ENCODE results near the gene GDE1. TPM values are rescaled to one million over a fixed set of nuclear protein-coding genes. Genes with fewer than 3 reads are reported as not detected.
"Not testable (repeated sequence)": the region's sequence is repeated elsewhere in the genome, so short reads cannot be mapped to it uniquely, and the experiment has no call there.

GDE1 gene
- total and polyA plus RNA-seq, 11 donors = 53.3 to 134 (median 95.4) TPM

- intact Hi-C loops (cut with DNase I) = no loop called here
- ATAC-seq (no peak), DNase-seq (no peak)
- WGBS, 4 donors = 92 to 99% (median 97%) methylated on average over 3 of the region's 3 CpGs
- no peaks in the 10 kb centered on the region for H3K4me1 ChIP-seq
- H3K27me3 ChIP-seq = no peaks in the 10 kb centered on the region
- H3K9me3 ChIP-seq = no peaks in the 10 kb centered on the region
- peaks cover 2 to 91% (median 77%) of the 10 kb centered on the region in 9 donors for H3K36me3 ChIP-seq
- no peak for TF ChIP-seq CTCF (IDR thresholded peaks at IDR 0.05)
- TF ChIP-seq POLR2A (IDR thresholded peaks at IDR 0.05) = no peak
- no peak overlapping the region for H3K4me3 ChIP-seq
- H3K27ac ChIP-seq = no peak overlapping the region
These were observed 26.2 kb upstream of the GDE1 start for GRCh38 chr16:19548144-19548543.

GRCh38 chr16:19543278-19543996 is 21.5 kb upstream of the GDE1 start:
- DNase-seq; H3K4me3 ChIP-seq; H3K9me3 ChIP-seq; H3K4me1 ChIP-seq; intact Hi-C loops (cut with DNase I); H3K27me3 ChIP-seq; ATAC-seq; H3K27ac ChIP-seq: not testable (repeated sequence)
- peaks cover 2 to 97% (median 82%) of the 10 kb centered on the region in 9 donors for H3K36me3 ChIP-seq
- 80 to 84% (median 83%) methylated on average over 10 of the region's 10 CpGs for WGBS, 4 donors

- peaks cover 2 to 97% (median 77%) of the 10 kb centered on the region in 9 donors for H3K36me3 ChIP-seq
- H3K4me3 ChIP-seq = no peak overlapping the region
- 90 to 94% (median 93%) methylated on average over 3 of the region's 3 CpGs for WGBS, 4 donors
- no peaks in the 10 kb centered on the region for H3K27me3 ChIP-seq
- H3K9me3 ChIP-seq = no peaks in the 10 kb centered on the region
- H3K4me1 ChIP-seq = no peaks in the 10 kb centered on the region
- no peak for ATAC-seq
- TF ChIP-seq CTCF (IDR thresholded peaks at IDR 0.05) = no peak
- no peak for TF ChIP-seq POLR2A (IDR thresholded peaks at IDR 0.05)
- intact Hi-C loops (cut with DNase I) = no loop called here
- no peak for DNase-seq
- H3K27ac ChIP-seq = no peak overlapping the region
These were observed 20.4 kb upstream of the GDE1 start for GRCh38 chr16:19542138-19542821.

GRCh38 chr16:19540241-19540970 is 18.5 kb upstream of the GDE1 start:
- no peaks in the 10 kb centered on the region for H3K27me3 ChIP-seq
- intact Hi-C loops (cut with DNase I) = no loop called here
- H3K4me1 ChIP-seq = no peaks in the 10 kb centered on the region
- H3K27ac ChIP-seq = no peak overlapping the region
- no peak for ATAC-seq
- no peak for DNase-seq
- no peak for TF ChIP-seq POLR2A (IDR thresholded peaks at IDR 0.05)
- no peak for TF ChIP-seq CTCF (IDR thresholded peaks at IDR 0.05)
- no peaks in the 10 kb centered on the region for H3K9me3 ChIP-seq
- H3K4me3 ChIP-seq = no peak overlapping the region
- peaks cover 2 to 97% (median 78%) of the 10 kb centered on the region in 9 donors for H3K36me3 ChIP-seq
- WGBS, 4 donors = 93 to 98% (median 98%) methylated on average over 6 of the region's 6 CpGs
